Ecto neural progenitor cell (in vitro differentiated cells): Measurements from ENCODE around the gene JMJD8.

Experiments used
- DNase-seq: peaks from one replicate; pipeline ENCODE4 v3.0.0-alpha.2; 2018; ENCODE audit warnings: low spot score

The JMJD8 gene

GRCh38 chr16:660132-660458, 24.0 kb downstream of the JMJD8 start:
- DNase-seq, result no peak

GRCh38 chr16:659618-660017, 24.5 kb downstream of the JMJD8 start:
- no peak for DNase-seq

GRCh38 chr16:658679-659571, 25.2 kb downstream of the JMJD8 start:
- no peak for DNase-seq

GRCh38 chr16:657487-657886, 26.6 kb downstream of the JMJD8 start:
- no peak for DNase-seq

GRCh38 chr16:654034-654433, 30.1 kb downstream of the JMJD8 start:
- DNase-seq, result no peak

GRCh38 chr16:652454-653305, 31.5 kb downstream of the JMJD8 start:
- DNase-seq, result no peak

GRCh38 chr16:651844-652243, 32.3 kb downstream of the JMJD8 start:
- no peak for DNase-seq

- DNase-seq, result no peak
Measured at GRCh38 chr16:649631-650030, 34.5 kb downstream of the JMJD8 start.

GRCh38 chr16:648781-649589, 35.1 kb downstream of the JMJD8 start, which contains the start of gene WDR90:
WDR90 (plus strand) TSS chr16:649365; CDS start chr16:649417, 52 bp downstream.
- peak; percentile 96 for DNase-seq

- no peak for DNase-seq
Measured at GRCh38 chr16:648071-648780, 35.9 kb downstream of the JMJD8 start.

GRCh38 chr16:647173-647902, 36.8 kb downstream of the JMJD8 start:
- no peak for DNase-seq

- DNase-seq, result no peak
Measured at GRCh38 chr16:646679-647172, 37.4 kb downstream of the JMJD8 start.

- no peak for DNase-seq
Measured at GRCh38 chr16:645852-646678, 38.1 kb downstream of the JMJD8 start.

- no peak for DNase-seq
Measured at GRCh38 chr16:644556-644955, 39.6 kb downstream of the JMJD8 start.

GRCh38 chr16:643050-643368, 41.1 kb downstream of the JMJD8 start:
- DNase-seq, result no peak

GRCh38 chr16:642189-643049, 41.7 kb downstream of the JMJD8 start:
- DNase-seq, result no peak

GRCh38 chr16:641326-642188, 42.6 kb downstream of the JMJD8 start, which contains the start of gene MCRIP2:
MCRIP2 (plus strand) TSS chr16:641828; CDS start chr16:641992, 164 bp downstream.
- DNase-seq, result peak; percentile 88

- no peak for DNase-seq
Measured at GRCh38 chr16:640614-641013, 43.5 kb downstream of the JMJD8 start.
